ENCODE measurements around the gene MAGI1. TPM values are rescaled to one million over a fixed set of nuclear protein-coding genes. Genes with fewer than 3 reads are reported as not detected.

The MAGI1 gene
- total RNA-seq, 1 experiment from 2014 or later: 38.6 TPM

GRCh38 chr3:65331730-65332129 lies 707.0 kb downstream of the MAGI1 start:
- intact Hi-C loops (cut with micrococcal nuclease): no loop called here
- Histone ChIP-seq H3K4me3 (replicated peaks in 1 of 2; ENCODE audit: low read depth in 1 of 2, low read length in 2 of 2) (no peak overlapping the region), H2AFZ (ENCODE audit: low read depth, low read length, poor library complexity, severe bottlenecking) (no peak overlapping the region), H3K9me2 (ENCODE audit: insufficient read depth) (no peaks in the 10 kb centered on the region), H3K27ac (ENCODE audit: low read depth, low read length) (no peak overlapping the region), H3K9me3 (ENCODE audit: control insufficient read depth in 1 of 2, insufficient read depth in 1 of 2, low read depth in 1 of 2, low read length in 2 of 2) (no peaks in the 10 kb centered on the region), H3K79me2 (ENCODE audit: insufficient read depth, low read length) (no peaks in the 10 kb centered on the region), H3K4me1 (ENCODE audit: control insufficient read depth in 1 of 2, insufficient read depth in 2 of 2, low read length in 2 of 2) (no peaks in the 10 kb centered on the region), H3K4me2 (ENCODE audit: low read length) (no peak overlapping the region), H3K36me3 (ENCODE audit: control insufficient read depth in 1 of 2, insufficient read depth in 2 of 2, low read length in 2 of 2) (no peaks in the 10 kb centered on the region), H4K20me1 (ENCODE audit: insufficient read depth) (no peaks in the 10 kb centered on the region), H3K9ac (ENCODE audit: low read length) (no peak overlapping the region), H3K27me3 (ENCODE audit: insufficient read depth, low read length) (peaks cover 21% of the 10 kb centered on the region)
- POLR2A ChIA-PET: no interaction called here
- ATAC-seq (no peak), DNase-seq (ENCODE audit: low read depth, low spot score) (no peak)
- TF ChIP-seq POLR2AphosphoS5 (IDR thresholded peaks at IDR 0.05; ENCODE audit: low read depth, low read length) (no peak), MAX (IDR thresholded peaks at IDR 0.05) (no peak), CTCF (IDR thresholded peaks at IDR 0.05 in 2 of 3, conservative IDR thresholded peaks at IDR 0.05 in 1 of 3; ENCODE audit: borderline replicate concordance in 1 of 3, insufficient read depth in 1 of 3, low read depth in 2 of 3, low read length in 2 of 3) (no peak), ELF1 (IDR thresholded peaks at IDR 0.05; ENCODE audit: borderline replicate concordance, low read depth) (no peak), ZNF274 (IDR thresholded peaks at IDR 0.05; ENCODE audit: low read depth, low read length) (no peak)
- CTCF ChIA-PET: no interaction called here
- BruUV-seq (replicated peaks): no TSS peak
- RAD21 ChIA-PET (ENCODE audit: low non-redundant PET in 1 of 2, low total read pairs in 2 of 2, uncharacterized antibody in 2 of 2, unreplicated experiment in 2 of 2): no interaction called here

GRCh38 chr3:65330072-65330471 lies 708.6 kb downstream of the MAGI1 start:
- Histone ChIP-seq H3K27ac (ENCODE audit: low read depth, low read length) (no peak overlapping the region), H3K27me3 (ENCODE audit: insufficient read depth, low read length) (peaks cover 25% of the 10 kb centered on the region), H3K9me2 (ENCODE audit: insufficient read depth) (no peaks in the 10 kb centered on the region), H3K9me3 (ENCODE audit: control insufficient read depth in 1 of 2, insufficient read depth in 1 of 2, low read depth in 1 of 2, low read length in 2 of 2) (no peaks in the 10 kb centered on the region), H3K79me2 (ENCODE audit: insufficient read depth, low read length) (no peaks in the 10 kb centered on the region), H2AFZ (ENCODE audit: low read depth, low read length, poor library complexity, severe bottlenecking) (no peak overlapping the region), H4K20me1 (ENCODE audit: insufficient read depth) (no peaks in the 10 kb centered on the region), H3K4me3 (replicated peaks in 1 of 2; ENCODE audit: low read depth in 1 of 2, low read length in 2 of 2) (no peak overlapping the region), H3K4me1 (ENCODE audit: control insufficient read depth in 1 of 2, insufficient read depth in 2 of 2, low read length in 2 of 2) (no peaks in the 10 kb centered on the region), H3K36me3 (ENCODE audit: control insufficient read depth in 1 of 2, insufficient read depth in 2 of 2, low read length in 2 of 2) (no peaks in the 10 kb centered on the region), H3K9ac (ENCODE audit: low read length) (no peak overlapping the region), H3K4me2 (ENCODE audit: low read length) (no peak overlapping the region)
- BruUV-seq (replicated peaks): no TSS peak
- ChIA-PET CTCF (no interaction called here), POLR2A (no interaction called here), RAD21 (ENCODE audit: low non-redundant PET in 1 of 2, low total read pairs in 2 of 2, uncharacterized antibody in 2 of 2, unreplicated experiment in 2 of 2) (no interaction called here)
- DNase-seq (ENCODE audit: low read depth, low spot score): no peak
- no peak for ATAC-seq
- intact Hi-C loops (cut with micrococcal nuclease): no loop called here
- TF ChIP-seq CTCF (IDR thresholded peaks at IDR 0.05 in 2 of 3, conservative IDR thresholded peaks at IDR 0.05 in 1 of 3; ENCODE audit: borderline replicate concordance in 1 of 3, insufficient read depth in 1 of 3, low read depth in 2 of 3, low read length in 2 of 3): no peak
- no peak for TF ChIP-seq EGR1 (IDR thresholded peaks at IDR 0.05; ENCODE audit: low read depth)
- TF ChIP-seq TCF7L2 (IDR thresholded peaks at IDR 0.05; ENCODE audit: borderline replicate concordance, extremely low read depth, insufficient read depth, insufficient read length): no peak
- no peak for TF ChIP-seq CEBPB (IDR thresholded peaks at IDR 0.05; ENCODE audit: low read depth)
- TF ChIP-seq POLR2A (IDR thresholded peaks at IDR 0.05; ENCODE audit: borderline replicate concordance, extremely low read depth, insufficient read depth, insufficient read length): no peak
- no peak for TF ChIP-seq ELF1 (IDR thresholded peaks at IDR 0.05; ENCODE audit: borderline replicate concordance, low read depth)
- no peak for TF ChIP-seq RAD21 (IDR thresholded peaks at IDR 0.05; ENCODE audit: low read depth)
- no peak for TF ChIP-seq SRF (IDR thresholded peaks at IDR 0.05; ENCODE audit: low read depth)
- TF ChIP-seq SP1 (IDR thresholded peaks at IDR 0.05; ENCODE audit: low read depth): no peak
- TF ChIP-seq CBX3 (IDR thresholded peaks at IDR 0.05; ENCODE audit: low read depth): no peak
- TF ChIP-seq POLR2AphosphoS5 (IDR thresholded peaks at IDR 0.05; ENCODE audit: low read depth, low read length): no peak
- no peak for TF ChIP-seq ATF3 (IDR thresholded peaks at IDR 0.05)
